Activated T-cell treated with anti-CD3 and anti-CD28 coated beads, Interleukin-2, amount 50 U/mL, for 1 hour (primary cell): Measurements from ENCODE around the gene SPRR5.

Source experiments
- DNase-seq: peaks from one replicate; pipeline ENCODE4 v3.0.0-alpha.2; 2020

The SPRR5 gene

GRCh38 chr1:152951711-152952110 is 4.7 kb downstream of the SPRR5 start:
- no peak for DNase-seq

DNA sequence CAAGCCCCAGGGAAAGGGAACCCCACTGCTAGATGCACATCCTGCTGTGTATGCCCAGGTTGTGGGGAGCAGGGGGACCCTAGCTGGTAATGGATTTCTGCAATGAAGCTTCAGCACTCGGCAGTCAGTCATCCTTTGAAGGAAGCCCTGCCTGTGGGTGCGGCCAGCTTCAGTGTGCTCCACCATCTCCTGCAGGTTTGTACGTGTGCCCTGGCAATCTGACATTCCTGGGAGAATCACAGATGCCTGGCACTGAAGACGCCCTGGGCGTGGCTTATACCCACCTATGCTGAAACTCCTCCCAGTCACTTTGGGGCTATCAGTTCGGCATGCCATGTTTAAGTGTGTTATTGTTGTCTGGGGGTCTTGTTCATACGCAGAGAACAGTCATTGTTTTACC is 6.8 kb downstream of the SPRR5 start:
- DNase-seq = no peak

GRCh38 chr1:152954436-152954835 is 7.4 kb downstream of the SPRR5 start:
- no peak for DNase-seq

GRCh38 chr1:152957561-152957960 is 10.6 kb downstream of the SPRR5 start:
- DNase-seq = no peak

DNA sequence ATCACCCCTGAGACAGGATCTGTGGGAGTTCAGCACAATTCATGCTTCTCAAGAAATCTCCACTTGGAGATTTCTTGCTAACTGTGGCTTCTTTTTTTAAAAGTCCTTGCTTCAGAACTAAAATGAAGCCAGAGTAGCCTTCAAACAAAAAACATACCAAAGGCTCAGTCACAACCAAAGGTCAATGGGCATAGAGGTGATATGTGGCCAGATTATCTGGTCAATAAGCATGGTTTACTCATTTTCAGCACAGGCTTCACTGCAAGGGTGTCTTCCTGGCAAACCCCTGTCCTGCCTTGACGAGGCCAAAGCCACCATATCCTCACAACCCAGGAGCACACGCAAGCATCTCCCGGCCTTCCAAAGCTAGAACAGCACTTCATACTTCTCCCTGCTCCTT is 12.3 kb downstream of the SPRR5 start:
- no peak for DNase-seq

- DNase-seq = no peak
Observed at GRCh38 chr1:152959801-152960451, 12.9 kb downstream of the SPRR5 start.

DNA sequence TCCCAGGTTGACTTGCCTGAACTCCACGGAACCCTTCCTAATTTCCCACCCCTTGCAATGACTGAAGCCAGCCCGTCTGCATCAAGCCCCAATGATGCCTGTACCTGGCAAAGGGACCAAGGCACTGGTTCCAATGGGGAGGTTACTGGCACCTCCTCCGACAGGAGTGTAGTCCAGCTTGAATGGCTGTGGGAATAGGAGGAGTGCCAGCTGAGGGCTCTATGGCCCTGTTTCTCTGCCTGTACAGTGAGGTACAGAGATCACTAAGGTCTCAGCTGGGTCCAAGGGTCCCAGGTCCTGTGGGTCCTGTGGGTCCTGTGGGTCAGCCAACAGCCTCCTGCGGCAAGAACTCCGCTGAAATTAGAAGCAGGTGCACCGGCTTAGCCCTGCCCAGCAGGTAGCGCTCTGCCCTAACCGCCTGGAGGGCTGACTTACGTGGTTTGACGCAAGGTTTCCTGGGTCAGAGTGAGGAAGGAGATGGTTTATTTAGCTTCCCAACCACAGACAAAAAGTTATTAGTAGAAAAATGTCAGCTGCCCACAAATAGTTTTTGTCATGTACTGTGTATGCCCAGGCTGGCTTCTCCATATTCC is 13.5 kb downstream of the SPRR5 start:
- no peak for DNase-seq

- DNase-seq = no peak
Observed at GRCh38 chr1:152961226-152961891, 14.4 kb downstream of the SPRR5 start.

GRCh38 chr1:152962876-152963415 is 15.9 kb downstream of the SPRR5 start:
- no peak for DNase-seq

GRCh38 chr1:152964536-152964935 is 17.5 kb downstream of the SPRR5 start:
- DNase-seq = no peak

GRCh38 chr1:152965853-152966252 is 18.8 kb downstream of the SPRR5 start:
- DNase-seq = no peak

- no peak for DNase-seq
Observed at GRCh38 chr1:152967201-152967600, 20.2 kb downstream of the SPRR5 start.

DNA sequence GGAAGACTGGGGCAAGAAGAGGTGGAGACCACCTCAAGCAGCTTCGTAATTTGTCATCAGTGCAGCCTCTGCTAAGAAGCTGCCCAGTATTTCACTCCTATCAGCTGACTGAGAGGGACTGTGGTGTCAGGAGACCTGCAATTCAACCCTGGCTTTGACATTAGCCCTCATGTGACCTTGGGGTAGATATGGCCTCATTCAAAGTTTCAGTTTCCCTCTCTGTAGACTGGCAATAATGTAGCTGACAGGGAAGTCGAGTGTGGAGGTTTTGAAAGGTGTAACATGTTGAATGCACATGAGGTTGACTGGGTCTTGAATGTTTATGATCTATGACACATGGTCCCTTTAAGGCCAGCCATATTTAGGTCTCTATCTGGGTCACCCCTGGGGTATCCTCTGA is 21.2 kb downstream of the SPRR5 start:
- no peak for DNase-seq

- DNase-seq = no peak
Observed at GRCh38 chr1:152969036-152969435, 22.0 kb downstream of the SPRR5 start.

- no peak for DNase-seq
Observed at GRCh38 chr1:152970495-152970894, 23.5 kb downstream of the SPRR5 start, which contains the start of gene SPRR4. Gene SPRR4 (plus strand): TSS chr1:152970648. CDS start chr1:152971891, 1,243 bp downstream.

GRCh38 chr1:152972196-152972886 is 25.3 kb downstream of the SPRR5 start:
- no peak for DNase-seq

- no peak for DNase-seq
Observed at GRCh38 chr1:152976688-152977087, 29.7 kb downstream of the SPRR5 start.

DNA sequence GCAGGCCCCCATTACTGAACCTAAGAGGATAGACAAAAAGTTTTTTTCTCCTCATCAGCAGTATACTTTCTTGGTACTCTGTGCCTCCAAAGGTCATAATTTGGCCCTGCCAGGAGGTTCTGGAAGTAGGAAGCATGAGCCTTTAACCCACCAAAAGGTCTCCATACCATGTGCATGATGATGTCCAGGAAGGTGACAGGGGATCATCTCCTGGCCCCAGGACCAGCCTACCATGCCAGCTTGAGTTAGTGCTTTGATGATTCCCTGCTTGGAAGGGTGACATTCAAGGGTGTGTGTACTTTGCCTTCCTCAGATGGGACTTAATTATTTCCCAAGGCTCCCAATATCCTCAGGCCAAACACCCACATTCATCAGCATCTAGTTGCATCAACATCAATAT is 30.6 kb downstream of the SPRR5 start:
- no peak for DNase-seq

DNA sequence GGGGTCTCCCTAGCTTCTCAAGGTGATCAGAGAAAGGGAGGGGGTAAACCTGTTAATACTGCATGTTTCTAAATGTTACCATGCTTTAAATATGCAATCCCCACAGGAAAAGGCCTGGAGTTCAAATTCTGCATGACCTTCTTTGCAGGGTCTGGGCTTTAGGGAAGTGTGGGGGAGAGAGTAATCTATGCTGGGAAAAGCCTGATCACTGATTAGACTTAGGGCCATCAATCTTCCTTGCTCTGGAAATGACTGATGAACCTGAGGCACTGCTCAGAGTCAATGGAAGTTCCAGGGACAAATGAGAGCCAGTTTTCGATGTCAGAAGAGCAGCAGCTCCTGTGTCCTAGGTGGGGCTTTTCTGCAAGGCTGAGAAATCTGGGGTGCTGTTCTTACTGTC is 33.7 kb downstream of the SPRR5 start:
- no peak for DNase-seq

DNA sequence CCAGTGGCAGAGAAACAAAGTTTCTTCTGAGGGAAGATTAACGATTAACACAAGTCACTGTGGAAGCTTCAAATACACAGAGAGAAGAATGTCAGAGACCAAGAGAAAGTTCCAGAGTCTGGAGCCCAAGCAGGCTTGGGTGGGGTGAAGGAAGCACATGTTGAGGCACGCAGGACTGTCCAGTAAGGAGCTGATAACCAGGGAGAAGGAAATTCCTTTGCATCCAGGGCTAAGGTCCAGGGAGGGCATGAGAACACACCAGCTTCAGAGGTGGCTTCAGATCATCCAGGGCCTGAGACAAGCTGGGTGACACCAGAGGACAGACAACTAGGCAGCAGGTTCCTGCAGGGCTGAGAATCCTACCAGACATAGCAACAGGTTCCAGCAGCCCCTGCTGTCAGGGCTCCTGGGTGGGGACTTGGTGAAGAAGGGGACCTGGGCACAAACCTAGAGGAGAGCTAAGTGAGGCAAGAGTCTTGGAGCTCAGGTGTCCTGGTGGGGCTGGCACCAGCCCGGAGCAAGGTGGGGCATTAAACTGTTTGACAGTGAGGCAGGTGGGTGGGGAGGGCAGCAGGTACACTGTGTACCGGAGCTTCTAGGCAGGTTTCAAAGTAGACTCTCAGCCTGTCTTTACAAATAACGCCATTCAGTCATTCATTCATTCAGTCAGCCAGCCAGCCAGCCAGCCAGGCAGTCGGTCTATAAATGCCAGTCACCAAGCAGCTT is 34.3 kb downstream of the SPRR5 start:
- no peak for DNase-seq

DNA sequence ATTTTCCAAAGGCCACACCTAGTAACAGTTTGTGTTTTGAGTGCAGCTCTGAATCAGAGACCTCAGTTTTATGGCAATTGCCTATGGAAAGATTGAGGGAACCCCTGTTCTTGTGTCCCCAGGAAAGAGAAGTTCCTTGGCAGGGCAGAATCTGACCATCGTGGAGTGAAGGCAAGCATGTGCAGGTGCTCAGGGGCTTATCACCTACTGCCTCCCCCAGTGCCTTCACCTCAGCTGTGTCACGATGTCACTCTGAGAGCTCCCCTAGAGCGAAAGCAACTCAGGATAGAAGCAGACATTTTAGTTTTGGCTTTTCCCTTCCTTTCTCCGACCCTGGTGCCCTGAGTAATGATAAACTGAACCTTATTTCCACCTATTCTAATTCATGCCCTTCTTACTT is 35.1 kb downstream of the SPRR5 start:
- no peak for DNase-seq

DNA sequence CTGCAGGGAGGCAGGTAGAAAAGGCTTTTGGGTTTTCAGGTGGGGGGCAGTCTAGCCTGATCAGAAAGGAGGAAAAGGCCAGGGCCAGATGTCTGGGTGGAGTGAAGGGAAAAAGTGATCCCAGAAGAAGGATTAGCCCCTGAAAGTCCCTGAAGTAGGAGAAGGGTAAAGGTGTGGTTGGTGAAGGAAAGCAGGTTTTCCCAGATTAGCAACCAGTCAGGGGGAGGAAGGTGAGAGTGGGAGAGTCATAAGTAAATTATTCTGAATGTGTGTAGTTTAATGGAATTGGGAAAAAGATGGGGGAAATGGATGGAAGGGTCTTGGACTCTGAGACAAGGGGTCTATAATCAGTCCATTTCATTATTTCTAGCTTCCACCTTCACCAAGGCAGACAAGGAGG is 36.2 kb downstream of the SPRR5 start:
- DNase-seq = no peak

DNA sequence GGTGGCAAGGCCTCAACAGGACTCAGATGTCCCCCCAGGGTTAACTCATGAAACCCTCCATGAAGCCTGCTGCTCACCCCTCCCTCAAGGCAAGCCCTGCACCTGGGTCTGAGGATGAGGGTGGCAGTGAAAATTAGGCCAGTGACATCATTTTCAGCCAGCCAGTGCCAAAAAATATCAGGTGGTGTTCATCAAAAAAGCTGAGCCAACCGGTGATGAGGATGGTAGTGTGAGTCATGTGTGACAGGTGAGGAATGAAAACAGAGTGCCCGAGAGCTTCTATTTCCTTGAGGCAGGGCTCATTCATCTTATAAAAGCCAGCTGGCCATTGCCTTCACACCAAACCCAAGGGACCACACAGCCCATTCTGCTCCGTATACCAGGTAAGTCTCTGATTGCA is 36.7 kb downstream of the SPRR5 start, which contains the start of gene SPRR1A:
Gene SPRR1A (plus strand): TSS at position 339 of the 400 bp plus-strand sequence. CDS start 1,150 bp downstream, outside the sequence.
- DNase-seq = no peak
